ENCODE results near the gene RIMBP2. TPM values are rescaled to one million over a fixed set of nuclear protein-coding genes. Genes with fewer than 3 reads are reported as not detected.

The RIMBP2 gene
- total and polyA plus RNA-seq, 9 of the 15 experiments (the other 6 are each of a cell fraction or from before 2014, with no cell fraction given), result not detected

GRCh38 chr12:130683080-130683479 lies 33.0 kb downstream of the RIMBP2 start (continued):
- TF ChIP-seq ZNF444 (CRISPR knock-in tag; IDR thresholded peaks at IDR 0.05) (no peak), HDAC3 (IDR thresholded peaks at IDR 0.05; ENCODE audit: borderline replicate concordance, partially characterized antibody) (no peak), THAP12 (CRISPR knock-in tag; IDR thresholded peaks at IDR 0.05) (no peak), POLR2B (IDR thresholded peaks at IDR 0.05; ENCODE audit: low read depth, partially characterized antibody) (no peak), ILF3 (IDR thresholded peaks at IDR 0.05; ENCODE audit: borderline replicate concordance) (no peak), ZNF644 (tag; IDR thresholded peaks at IDR 0.05; ENCODE audit: low read depth) (no peak)

GRCh38 chr12:130680451-130680990 lies 35.6 kb downstream of the RIMBP2 start:
- peaks cover 4% of the 10 kb centered on the region for H3K9me1 ChIP-seq (ENCODE audit: control insufficient read depth, insufficient read depth, low read length)
- no peak overlapping the region for H2AFZ ChIP-seq (ENCODE audit: low read depth, low read length)
- no peaks in the 10 kb centered on the region for H3K36me3 ChIP-seq (ENCODE audit: control insufficient read depth, insufficient read depth, low read length)
- no peak for FAIRE-seq
- no peaks in the 10 kb centered on the region; a peak in 1 of 5 replicates for H3K4me1 ChIP-seq (replicated peaks in 1 of 2; ENCODE audit: control insufficient read depth in 2 of 2, insufficient read depth in 2 of 2, low read length in 2 of 2)
- H3K27me3 ChIP-seq (ENCODE audit: control insufficient read depth in 2 of 2, insufficient read depth in 2 of 2, low read length in 2 of 2), result peaks cover 41 to 73% of the 10 kb centered on the region in 2 experiments
- intact Hi-C loops (cut with micrococcal nuclease) (no loop called here), in situ Hi-C loops (cut with MboI) (no loop called here)
- no peak overlapping the region for H3K4me3 ChIP-seq
- DNase-seq (ENCODE audit: extremely low read depth in 1 of 4, low spot score in 3 of 4), result no peak
- H3K27ac ChIP-seq (ENCODE audit: extremely low read depth, low read depth, low read length), result no peak overlapping the region
- no peak overlapping the region; a peak in 1 of 4 replicates for H3K9ac ChIP-seq (ENCODE audit: insufficient read depth in 1 of 2, low read depth in 2 of 2, low read length in 2 of 2)
- POLR2A ChIA-PET, result no interaction called here
- H3K9me3 ChIP-seq (replicated peaks; ENCODE audit: control insufficient read depth, insufficient read depth, low read depth, low read length), result no peaks in the 10 kb centered on the region
- CTCF ChIA-PET (ENCODE audit: low intra/inter-chr PET ratio), result no interaction called here
- H3K4me2 ChIP-seq (ENCODE audit: insufficient read depth, low read length), result no peak overlapping the region
- no peaks in the 10 kb centered on the region for H3K79me2 ChIP-seq (ENCODE audit: control insufficient read depth, insufficient read depth, low read length)
- whole genome bisulfite sequencing (ENCODE audit: insufficient coverage, low coverage, missing lambda C conversion rate), result 1% methylated on average over 15 of the region's 15 CpGs
- BruUV-seq (replicated peaks), result no TSS peak
- no peaks in the 10 kb centered on the region for H4K20me1 ChIP-seq (replicated peaks; ENCODE audit: control insufficient read depth, insufficient read depth, low read length)
- ATAC-seq, result no peak
- TF ChIP-seq HNRNPL (IDR thresholded peaks at IDR 0.05; ENCODE audit: low read depth, low read length), result no peak
- no peak for TF ChIP-seq HMGN3 (IDR thresholded peaks at IDR 0.05; ENCODE audit: borderline replicate concordance, extremely low read depth, insufficient read length, low read depth, low read length)
- TF ChIP-seq ZBTB34 (CRISPR knock-in tag; IDR thresholded peaks at IDR 0.05), result no peak
- TF ChIP-seq KLF6 (CRISPR knock-in tag; IDR thresholded peaks at IDR 0.05; ENCODE audit: borderline replicate concordance), result no peak
- TF ChIP-seq SUPT5H (IDR thresholded peaks at IDR 0.05), result no peak
- TF ChIP-seq ZBTB1 (CRISPR knock-in tag; IDR thresholded peaks at IDR 0.05; ENCODE audit: borderline replicate concordance, low read depth), result no peak
- no peak for TF ChIP-seq ILF3 (IDR thresholded peaks at IDR 0.05; ENCODE audit: borderline replicate concordance)
- TF ChIP-seq ETV6 (IDR thresholded peaks at IDR 0.05; ENCODE audit: borderline replicate concordance in 1 of 2, low read depth in 2 of 2, low read length in 1 of 2), result no peak
- no peak for TF ChIP-seq ETV6 (CRISPR knock-in tag; IDR thresholded peaks at IDR 0.05; ENCODE audit: borderline replicate concordance)
- no peak for TF ChIP-seq MBD2 (IDR thresholded peaks at IDR 0.05; ENCODE audit: borderline replicate concordance, low read depth)
- TF ChIP-seq E2F5 (CRISPR knock-in tag; IDR thresholded peaks at IDR 0.05), result no peak

Measured in K562 (cell line).